ENCODE results near the gene SHISA6. TPM values are rescaled to one million over a fixed set of nuclear protein-coding genes. Genes with fewer than 3 reads are reported as not detected.

Gene SHISA6
- total RNA-seq, 2 donors from 2014 or later: 6.7 to 14.4 TPM

DNA sequence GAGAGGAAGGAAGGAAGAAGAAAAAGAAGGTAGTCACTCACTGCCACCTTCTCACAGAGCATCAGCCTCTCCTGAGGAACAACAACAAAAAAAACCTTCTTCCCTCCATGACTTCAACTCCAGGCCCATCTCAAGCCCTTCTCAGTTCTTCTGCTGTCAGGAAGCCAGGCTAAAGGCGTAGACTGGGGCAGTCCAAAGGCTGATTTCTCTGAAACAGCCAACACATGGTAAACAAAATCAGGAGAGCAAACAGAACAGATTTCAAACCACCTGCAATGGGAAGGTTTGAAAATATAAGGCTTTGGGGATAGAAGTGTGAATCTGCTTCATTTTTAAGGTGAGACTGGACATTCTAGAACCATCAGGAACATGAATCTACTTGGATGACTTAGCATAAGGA, 200.0 kb downstream of the SHISA6 start:
- H3K4me1 Mint-ChIP-seq: no peaks in the 10 kb centered on the region

DNA sequence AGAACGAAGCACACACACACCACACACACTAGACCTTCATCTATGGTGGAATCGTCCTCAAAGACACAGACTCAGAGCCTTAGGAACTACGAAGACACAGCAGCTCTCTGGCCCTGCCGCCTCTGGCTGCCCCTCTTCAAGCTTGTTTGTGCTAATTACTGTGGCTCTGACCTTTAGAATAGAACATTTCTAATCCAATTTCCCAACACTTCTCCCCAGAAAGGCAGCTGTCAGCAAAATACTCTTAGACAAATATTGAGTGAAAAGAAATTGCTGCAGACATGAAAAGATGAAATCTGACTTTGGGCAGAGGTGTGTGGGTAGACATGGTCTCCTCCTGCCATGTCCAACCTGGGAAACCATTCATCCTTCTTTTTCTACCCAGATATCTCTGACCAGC, 205.3 kb downstream of the SHISA6 start:
- H3K9me3 Mint-ChIP-seq: no peaks in the 10 kb centered on the region
- DNase-seq: no peak
- H3K36me3 ChIP-seq (ENCODE audit: control insufficient read depth, insufficient read depth, low read length): no peaks in the 10 kb centered on the region
- H3K4me3 Mint-ChIP-seq: no peak overlapping the region
- H3K9me3 ChIP-seq (ENCODE audit: control insufficient read depth, low read length): no peaks in the 10 kb centered on the region
- H3K4me3 ChIP-seq (ENCODE audit: low read length): no peak overlapping the region
- TF ChIP-seq, protein P1, sequence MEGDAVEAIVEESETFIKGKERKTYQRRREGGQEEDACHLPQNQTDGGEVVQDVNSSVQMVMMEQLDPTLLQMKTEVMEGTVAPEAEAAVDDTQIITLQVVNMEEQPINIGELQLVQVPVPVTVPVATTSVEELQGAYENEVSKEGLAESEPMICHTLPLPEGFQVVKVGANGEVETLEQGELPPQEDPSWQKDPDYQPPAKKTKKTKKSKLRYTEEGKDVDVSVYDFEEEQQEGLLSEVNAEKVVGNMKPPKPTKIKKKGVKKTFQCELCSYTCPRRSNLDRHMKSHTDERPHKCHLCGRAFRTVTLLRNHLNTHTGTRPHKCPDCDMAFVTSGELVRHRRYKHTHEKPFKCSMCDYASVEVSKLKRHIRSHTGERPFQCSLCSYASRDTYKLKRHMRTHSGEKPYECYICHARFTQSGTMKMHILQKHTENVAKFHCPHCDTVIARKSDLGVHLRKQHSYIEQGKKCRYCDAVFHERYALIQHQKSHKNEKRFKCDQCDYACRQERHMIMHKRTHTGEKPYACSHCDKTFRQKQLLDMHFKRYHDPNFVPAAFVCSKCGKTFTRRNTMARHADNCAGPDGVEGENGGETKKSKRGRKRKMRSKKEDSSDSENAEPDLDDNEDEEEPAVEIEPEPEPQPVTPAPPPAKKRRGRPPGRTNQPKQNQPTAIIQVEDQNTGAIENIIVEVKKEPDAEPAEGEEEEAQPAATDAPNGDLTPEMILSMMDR (conservative IDR thresholded peaks at IDR 0.05): no peak
- WGBS, 2 experiments (ENCODE audit: insufficient coverage in 1 of 2, insufficient read length in 1 of 2): 76% methylated on average over 4 of the region's 4 CpGs; no CpG with 5 or more reads in 1 of the 2 experiments
- H3K27ac Mint-ChIP-seq: no peak overlapping the region
- no peaks in the 10 kb centered on the region for H3K36me3 Mint-ChIP-seq (ENCODE audit: low read depth)
- H3K27me3 Mint-ChIP-seq (ENCODE audit: insufficient read depth): no peaks in the 10 kb centered on the region
- H3K4me1 ChIP-seq (ENCODE audit: control insufficient read depth, insufficient read depth, low read length): no peaks in the 10 kb centered on the region
- no peak overlapping the region for H3K27ac ChIP-seq (ENCODE audit: low read depth, low read length)
- H3K27me3 ChIP-seq (ENCODE audit: control insufficient read depth, insufficient read depth, low read length, poor library complexity, severe bottlenecking): peaks cover 1% of the 10 kb centered on the region
- H3K9ac ChIP-seq (ENCODE audit: extremely low read depth, low read length, poor library complexity, severe bottlenecking): no peak overlapping the region
- no peaks in the 10 kb centered on the region for H3K4me1 Mint-ChIP-seq

More for the DNA sequence above, 200.0 kb downstream of the SHISA6 start:
- Histone ChIP-seq H3K4me1 (ENCODE audit: control insufficient read depth, insufficient read depth, low read length) (no peaks in the 10 kb centered on the region), H3K4me3 (ENCODE audit: low read length) (no peak overlapping the region), H3K27me3 (ENCODE audit: control insufficient read depth, insufficient read depth, low read length, poor library complexity, severe bottlenecking) (no peaks in the 10 kb centered on the region), H3K9ac (ENCODE audit: extremely low read depth, low read length, poor library complexity, severe bottlenecking) (no peak overlapping the region), H3K9me3 (ENCODE audit: control insufficient read depth, low read length) (no peaks in the 10 kb centered on the region), H3K36me3 (ENCODE audit: control insufficient read depth, insufficient read depth, low read length) (no peaks in the 10 kb centered on the region), H3K27ac (ENCODE audit: low read depth, low read length) (no peak overlapping the region)
- peaks cover 2% of the 10 kb centered on the region for H3K27me3 Mint-ChIP-seq (ENCODE audit: insufficient read depth)
- no peak overlapping the region for H3K4me3 Mint-ChIP-seq
- no peak overlapping the region for H3K27ac Mint-ChIP-seq
- no peaks in the 10 kb centered on the region for H3K36me3 Mint-ChIP-seq (ENCODE audit: low read depth)
- H3K9me3 Mint-ChIP-seq: no peaks in the 10 kb centered on the region
- TF ChIP-seq, protein P1 (conservative IDR thresholded peaks at IDR 0.05): no peak
- 93 to 100% methylated on average over 1 of the region's 1 CpG for WGBS, 2 experiments (ENCODE audit: insufficient coverage in 1 of 2, insufficient read length in 1 of 2)
- no peak for DNase-seq

DNA sequence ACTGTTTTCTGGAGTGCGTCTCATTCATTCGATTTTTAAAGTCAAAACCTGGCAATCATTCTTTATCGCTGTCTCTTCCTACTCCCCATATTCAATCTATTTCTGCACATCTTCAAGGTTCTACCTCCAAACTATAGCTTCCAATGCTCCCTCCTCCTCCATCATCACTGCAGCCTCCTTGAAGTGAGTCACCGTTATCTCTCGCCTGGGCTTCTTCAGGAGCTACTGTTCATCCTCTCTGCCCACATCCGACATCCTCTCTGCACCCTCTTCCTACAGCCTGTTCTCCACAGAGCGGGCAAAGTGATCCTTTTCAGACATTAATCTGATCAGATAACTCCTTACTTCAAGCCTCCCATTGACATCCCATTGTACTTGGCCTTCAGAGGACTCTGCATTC, 213.1 kb downstream of the SHISA6 start:
- WGBS, 2 experiments (ENCODE audit: insufficient coverage in 1 of 2, insufficient read length in 1 of 2): 91 to 97% methylated on average over 7 of the region's 7 CpGs

More for the DNA sequence above, 213.1 kb downstream of the SHISA6 start:
- no peaks in the 10 kb centered on the region for H3K9me3 Mint-ChIP-seq
- no peak for DNase-seq
- Histone ChIP-seq H3K9me3 (ENCODE audit: control insufficient read depth, low read length) (no peaks in the 10 kb centered on the region), H3K27ac (ENCODE audit: low read depth, low read length) (no peak overlapping the region), H3K4me1 (ENCODE audit: control insufficient read depth, insufficient read depth, low read length) (no peaks in the 10 kb centered on the region), H3K36me3 (ENCODE audit: control insufficient read depth, insufficient read depth, low read length) (no peaks in the 10 kb centered on the region), H3K4me3 (ENCODE audit: low read length) (no peak overlapping the region), H3K27me3 (ENCODE audit: control insufficient read depth, insufficient read depth, low read length, poor library complexity, severe bottlenecking) (peaks cover 9% of the 10 kb centered on the region), H3K9ac (ENCODE audit: extremely low read depth, low read length, poor library complexity, severe bottlenecking) (no peak overlapping the region)
- H3K36me3 Mint-ChIP-seq (ENCODE audit: low read depth): no peaks in the 10 kb centered on the region
- H3K27me3 Mint-ChIP-seq (ENCODE audit: insufficient read depth): peaks cover 18% of the 10 kb centered on the region
- H3K27ac Mint-ChIP-seq: no peak overlapping the region
- no peaks in the 10 kb centered on the region for H3K4me1 Mint-ChIP-seq
- H3K4me3 Mint-ChIP-seq: no peak overlapping the region
- TF ChIP-seq, protein P1 (conservative IDR thresholded peaks at IDR 0.05): no peak

Data from endodermal cell (in vitro differentiated cells).